Esophagus mucosa (tissue), 1 donor: ENCODE measurements around the gene SNAPIN. TPM values are rescaled to one million over a fixed set of nuclear protein-coding genes. Genes with fewer than 3 reads are reported as not detected.

ENCODE experiments used
- ATAC-seq: fragments of 200-7000 bp; cut with Tn5 transposase; one replicate; pipeline ENCODE4 v1.9.1; 2020
- total RNA-seq: library from RNA; stranded (reverse); gene quantifications from one replicate; pipeline ENCODE4 v1.2.4, GENCODE V29; 2023
- donor health status: DM: yes; HTN: yes; CAD: no.

SNAPIN gene
- total RNA-seq, 1 donor from 2014 or later: 32.0 TPM

- peak; percentile 53 for ATAC-seq
These were observed 20.2 kb downstream of the SNAPIN start, which contains the start of gene NPR1 for GRCh38 chr1:153678519-153679336. Gene NPR1 (plus strand): TSS chr1:153678688. CDS start chr1:153679109, 421 bp downstream.

GRCh38 chr1:153679337-153680119, 21.0 kb downstream of the SNAPIN start:
- peak; percentile 35 for ATAC-seq

- no peak for ATAC-seq
These were observed 21.6 kb downstream of the SNAPIN start for GRCh38 chr1:153680120-153680403.

- ATAC-seq: no peak
These were observed 24.2 kb downstream of the SNAPIN start for GRCh38 chr1:153682730-153683129.

- peak; percentile 52 for ATAC-seq
These were observed 25.4 kb downstream of the SNAPIN start for GRCh38 chr1:153683854-153684253.

GRCh38 chr1:153684892-153685291, 26.4 kb downstream of the SNAPIN start:
- no peak for ATAC-seq

- ATAC-seq: no peak
These were observed 27.2 kb downstream of the SNAPIN start for GRCh38 chr1:153685544-153686340.

- no peak for ATAC-seq
These were observed 29.0 kb downstream of the SNAPIN start for GRCh38 chr1:153687346-153688125.

GRCh38 chr1:153688276-153688675, 29.8 kb downstream of the SNAPIN start:
- ATAC-seq: no peak

- ATAC-seq: no peak
These were observed 30.3 kb downstream of the SNAPIN start for GRCh38 chr1:153688736-153689328.

- no peak for ATAC-seq
These were observed 35.0 kb downstream of the SNAPIN start for GRCh38 chr1:153693466-153693865.

GRCh38 chr1:153696741-153697140, 38.2 kb downstream of the SNAPIN start:
- no peak for ATAC-seq

- ATAC-seq: peak; percentile 33
These were observed 38.9 kb downstream of the SNAPIN start for GRCh38 chr1:153697191-153698019.

GRCh38 chr1:153698020-153698922, 39.8 kb downstream of the SNAPIN start:
- peak; percentile 65 for ATAC-seq

GRCh38 chr1:153698923-153699714, 40.6 kb downstream of the SNAPIN start:
- no peak for ATAC-seq

- no peak for ATAC-seq
These were observed 41.3 kb downstream of the SNAPIN start for GRCh38 chr1:153699768-153700167.

GRCh38 chr1:153705484-153705883, 47.0 kb downstream of the SNAPIN start:
- no peak for ATAC-seq

GRCh38 chr1:153711026-153711425, 52.5 kb downstream of the SNAPIN start:
- ATAC-seq: no peak
